ENCODE results near the gene BCOR. TPM values are rescaled to one million over a fixed set of nuclear protein-coding genes. Genes with fewer than 3 reads are reported as not detected.

Gene BCOR
- total RNA-seq, 1 experiment from 2014 or later = 134 TPM

DNA sequence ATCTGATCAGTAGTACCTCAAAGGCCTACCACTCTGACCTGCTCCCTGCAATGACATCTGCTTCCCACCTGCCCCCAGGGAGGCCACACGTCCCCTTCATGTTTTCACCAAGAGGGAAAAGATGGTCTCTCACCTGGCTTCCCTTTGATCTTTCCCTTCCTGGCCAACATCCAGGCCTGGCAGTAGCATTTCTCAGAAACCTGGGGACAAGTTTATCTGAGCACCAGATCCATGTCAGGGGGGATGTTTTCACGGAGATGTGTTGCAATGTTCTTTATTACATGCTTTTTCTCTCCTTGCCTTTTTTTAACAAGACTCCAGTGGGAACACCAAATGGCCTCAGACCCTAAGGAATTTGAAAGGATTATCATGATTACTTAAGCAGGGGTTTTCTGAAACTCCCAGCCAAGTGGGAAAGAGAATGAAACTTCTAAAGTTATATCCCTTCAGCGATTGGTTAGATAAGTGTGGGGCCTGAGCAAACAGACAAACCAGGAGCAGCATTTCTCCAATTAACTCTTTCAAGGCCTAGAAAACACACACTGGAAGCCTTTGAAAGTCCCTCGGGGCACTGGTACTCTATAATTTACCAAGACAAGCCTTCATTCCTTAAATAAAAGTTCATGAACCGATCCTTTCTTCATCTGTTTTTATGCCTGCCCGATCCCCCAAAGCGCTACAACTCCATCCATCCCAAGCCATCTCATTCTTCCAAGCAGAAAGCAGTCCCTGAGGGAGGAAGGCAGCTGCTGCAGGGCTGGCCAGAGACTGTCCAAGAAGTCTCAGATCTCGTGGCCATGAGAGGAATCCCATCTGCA is 94.1 kb downstream of the BCOR start:
- Histone ChIP-seq H4K5ac (ENCODE audit: insufficient read length, low read depth, low read length) (no peak overlapping the region), H2BK120ac (ENCODE audit: low read depth, low read length, poor library complexity, severe bottlenecking) (no peak overlapping the region), H2BK12ac (ENCODE audit: insufficient read length, low read depth, low read length) (no peak overlapping the region), H2BK15ac (ENCODE audit: low read depth, low read length) (no peak overlapping the region), H3K9me3 (ENCODE audit: control insufficient read depth, low read depth, low read length) (no peaks in the 10 kb centered on the region), H3K56ac (ENCODE audit: insufficient read length, low read depth, low read length) (no peak overlapping the region), H2BK20ac (ENCODE audit: low read depth, low read length, poor library complexity, severe bottlenecking) (no peak overlapping the region), H4K20me1 (ENCODE audit: control insufficient read depth, insufficient read depth, insufficient read length) (no peaks in the 10 kb centered on the region), H3K27me3 (ENCODE audit: insufficient read depth, low read length) (peaks cover 19% of the 10 kb centered on the region; the same call in 1 of the 2 replicates), H3K18ac (ENCODE audit: insufficient read length, low read depth, low read length) (no peak overlapping the region), H3K23me2 (ENCODE audit: insufficient read length, low read depth, low read length, poor library complexity, severe bottlenecking) (peaks cover 11% of the 10 kb centered on the region), H4K91ac (ENCODE audit: insufficient read length, low read depth, low read length) (no peak overlapping the region), H3K9ac (ENCODE audit: extremely low read depth, insufficient read length, low read length) (no peak overlapping the region), H3K79me2 (ENCODE audit: insufficient read depth, low read length) (no peaks in the 10 kb centered on the region), H3K4me1 (ENCODE audit: insufficient read depth, low read length) (peaks cover 14% of the 10 kb centered on the region), H3T11ph (ENCODE audit: low read length) (no peak overlapping the region), H3K4me2 (ENCODE audit: insufficient read depth, insufficient read length, low read length) (peak overlapping the region; percentile 81), H3K4ac (ENCODE audit: low read depth, low read length) (no peak overlapping the region), H3K14ac (ENCODE audit: insufficient read depth, low read length) (no peak overlapping the region; the same call in 1 of the 2 replicates), H3K23ac (ENCODE audit: insufficient read length, low read depth, low read length) (no peak overlapping the region), H2BK5ac (ENCODE audit: insufficient read length, low read length) (no peak overlapping the region), H4K8ac (replicated peaks; ENCODE audit: insufficient read length, low read depth, low read length) (no peak overlapping the region), H2AFZ (ENCODE audit: low read length) (no peak overlapping the region), H3K27ac (ENCODE audit: insufficient read length, low read depth, low read length) (no peak overlapping the region), H3K79me1 (ENCODE audit: insufficient read depth, low read depth, low read length, poor library complexity, severe bottlenecking) (no peaks in the 10 kb centered on the region), H2AK5ac (ENCODE audit: insufficient read length, low read length) (no peak overlapping the region)
- H3K9me3 Mint-ChIP-seq = peaks cover 66 to 67% of the 10 kb centered on the region in 2 experiments
- TF ChIP-seq, protein P1, sequence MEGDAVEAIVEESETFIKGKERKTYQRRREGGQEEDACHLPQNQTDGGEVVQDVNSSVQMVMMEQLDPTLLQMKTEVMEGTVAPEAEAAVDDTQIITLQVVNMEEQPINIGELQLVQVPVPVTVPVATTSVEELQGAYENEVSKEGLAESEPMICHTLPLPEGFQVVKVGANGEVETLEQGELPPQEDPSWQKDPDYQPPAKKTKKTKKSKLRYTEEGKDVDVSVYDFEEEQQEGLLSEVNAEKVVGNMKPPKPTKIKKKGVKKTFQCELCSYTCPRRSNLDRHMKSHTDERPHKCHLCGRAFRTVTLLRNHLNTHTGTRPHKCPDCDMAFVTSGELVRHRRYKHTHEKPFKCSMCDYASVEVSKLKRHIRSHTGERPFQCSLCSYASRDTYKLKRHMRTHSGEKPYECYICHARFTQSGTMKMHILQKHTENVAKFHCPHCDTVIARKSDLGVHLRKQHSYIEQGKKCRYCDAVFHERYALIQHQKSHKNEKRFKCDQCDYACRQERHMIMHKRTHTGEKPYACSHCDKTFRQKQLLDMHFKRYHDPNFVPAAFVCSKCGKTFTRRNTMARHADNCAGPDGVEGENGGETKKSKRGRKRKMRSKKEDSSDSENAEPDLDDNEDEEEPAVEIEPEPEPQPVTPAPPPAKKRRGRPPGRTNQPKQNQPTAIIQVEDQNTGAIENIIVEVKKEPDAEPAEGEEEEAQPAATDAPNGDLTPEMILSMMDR (conservative IDR thresholded peaks at IDR 0.05) = no peak
- no peak overlapping the region; a peak in 1 of 5 replicates for H3K4me3 Mint-ChIP-seq
- WGBS (ENCODE audit: extremely low coverage, insufficient read length, low lambda C conversion rate) = no CpG with 5 or more reads among the region's 8 CpGs
- peaks cover 73% of the 10 kb centered on the region for H3K27me3 Mint-ChIP-seq (ENCODE audit: low read depth)
- H3K27ac Mint-ChIP-seq = 0 out of 7 replicates have a peak overlapping the region, but pooled peaks of 1 of the 3 experiments have one; percentile 83
- peaks cover 38 to 41% of the 10 kb centered on the region in 2 experiments for H3K4me1 Mint-ChIP-seq
- H3K36me3 Mint-ChIP-seq (ENCODE audit: insufficient read depth in 1 of 3, low read depth in 3 of 3) = peaks cover 5 to 10% (median 6%) of the 10 kb centered on the region in 3 experiments; a peak in 4 of 7 replicates
- DNase-seq = no peak

Data from H9 (cell line).